Trophoblast cell (in vitro differentiated cells and primary cell): ENCODE results near the gene FGGY.

Source experiments
- DNase-seq, 2 donors: peaks; one replicate each; pipeline ENCODE4 v3.0.0-alpha.2; 2016
- H2AFZ ChIP-seq: 2 replicates; pipeline ENCODE4 v1.6.1; 2013; ENCODE audit warnings: low read length, moderate library complexity, mild to moderate bottlenecking; ENCODE audit not compliant: insufficient read depth, poor library complexity
- H2AK5ac ChIP-seq: 2 replicates; pipeline ENCODE4 v1.6.1; 2013; ENCODE audit warnings: mild to moderate bottlenecking, low read length
- H2BK120ac ChIP-seq: 2 replicates; pipeline ENCODE4 v1.6.1; 2013; ENCODE audit warnings: low read length, mild to moderate bottlenecking, moderate library complexity; ENCODE audit not compliant: insufficient read depth, poor library complexity
- H2BK12ac ChIP-seq: 2 replicates; pipeline ENCODE4 v1.6.1; 2013; ENCODE audit warnings: mild to moderate bottlenecking, low read length, moderate library complexity
- H2BK5ac ChIP-seq: 2 replicates; pipeline ENCODE4 v1.6.1; 2013; ENCODE audit warnings: low read length, low read depth, moderate library complexity, mild to moderate bottlenecking; ENCODE audit not compliant: poor library complexity
- H3K14ac ChIP-seq: 2 replicates; pipeline ENCODE4 v1.6.1; 2013; ENCODE audit warnings: mild to moderate bottlenecking, low read length
- H3K18ac ChIP-seq: 2 replicates; pipeline ENCODE4 v1.6.1; 2013; ENCODE audit warnings: mild to moderate bottlenecking, low read length
- H3K23ac ChIP-seq: 2 replicates; pipeline ENCODE4 v1.6.1; 2013; ENCODE audit warnings: low read length
- H3K27ac ChIP-seq: 2 replicates; pipeline ENCODE4 v1.5.1; 2013; ENCODE audit warnings: low read depth, mild to moderate bottlenecking, inconsistent platforms, low read length, moderate library complexity
- H3K27me3 ChIP-seq: 2 replicates; pipeline ENCODE4 v1.6.1; 2013; ENCODE audit warnings: inconsistent platforms, mild to moderate bottlenecking, low read length, moderate library complexity; ENCODE audit not compliant: insufficient read depth
- H3K36me3 ChIP-seq, 2 experiments: 1 replicate in 1 of 2; 2 replicates in 1 of 2; pipeline ENCODE4 v1.6.1; 2013; ENCODE audit warnings: low read length in 2 of 2, mild to moderate bottlenecking in 2 of 2, moderate library complexity in 1 of 2; ENCODE audit not compliant: insufficient read depth in 2 of 2, control insufficient read depth in 1 of 2
- H3K4ac ChIP-seq: 2 replicates; pipeline ENCODE4 v1.6.1; 2013; ENCODE audit warnings: low read depth, mild to moderate bottlenecking, low read length, moderate library complexity
- H3K4me1 ChIP-seq, 2 experiments: 1 replicate in 1 of 2; 2 replicates in 1 of 2; pipeline ENCODE4 v1.6.1; 2013; ENCODE audit warnings: low read length in 2 of 2, mild to moderate bottlenecking in 2 of 2, moderate library complexity in 1 of 2; ENCODE audit not compliant: insufficient read depth in 2 of 2, control insufficient read depth in 1 of 2
- H3K4me2 ChIP-seq: 2 replicates; pipeline ENCODE4 v1.6.1; 2013; ENCODE audit warnings: inconsistent platforms, mild to moderate bottlenecking, low read length, moderate library complexity
- H3K4me3 ChIP-seq: 2 replicates; pipeline ENCODE4 v1.5.1; 2013; ENCODE audit warnings: mild to moderate bottlenecking, low read depth, low read length, inconsistent platforms
- H3K79me1 ChIP-seq: one replicate; pipeline ENCODE4 v1.6.1; 2013; ENCODE audit warnings: low read length
- H3K79me2 ChIP-seq: 2 replicates; pipeline ENCODE4 v1.6.1; 2013; ENCODE audit warnings: low read length, mild to moderate bottlenecking; ENCODE audit not compliant: control insufficient read depth, insufficient read depth, poor library complexity
- H3K9ac ChIP-seq: 2 replicates; pipeline ENCODE4 v1.6.1; 2013; ENCODE audit warnings: mild to moderate bottlenecking, low read length
- H3K9me3 ChIP-seq: 2 replicates; pipeline ENCODE4 v1.6.1; 2013; ENCODE audit warnings: low read depth, mild to moderate bottlenecking, control low read depth, inconsistent platforms, low read length; ENCODE audit not compliant: insufficient read depth
- H4K12ac ChIP-seq: 2 replicates; pipeline ENCODE4 v1.6.1; 2013; ENCODE audit warnings: low read depth, mild to moderate bottlenecking, low read length, moderate library complexity
- H4K8ac ChIP-seq: 2 replicates; pipeline ENCODE4 v1.6.1; 2013; ENCODE audit warnings: low read depth, mild to moderate bottlenecking, low read length, moderate library complexity
- H4K91ac ChIP-seq: one replicate; pipeline ENCODE4 v1.6.1; 2013; ENCODE audit warnings: low read depth, mild to moderate bottlenecking, low read length, moderate library complexity
- WGBS: extraction: QIAGEN DNeasy Blood & Tissue Kit; methylation state at CpG from one replicate; pipeline ENCODE4 v1.1.7; 2013; ENCODE audit warnings: missing lambda C conversion rate; ENCODE audit not compliant: insufficient read length, insufficient coverage; ENCODE audit errors: extremely low coverage; 5-methylcytosine and 5-hydroxymethylcytosine counted together

Gene FGGY

GRCh38 chr1:59288046-59288445 is 8.8 kb upstream of the FGGY start:
- H3K9ac ChIP-seq: no peak overlapping the region
- no peak for DNase-seq
- H3K36me3 ChIP-seq: no peaks in the 10 kb centered on the region
- no peak overlapping the region for H2BK120ac ChIP-seq
- H3K4me3 ChIP-seq: no peak overlapping the region
- H3K4me2 ChIP-seq: no peak overlapping the region
- H4K91ac ChIP-seq: no peak overlapping the region
- no peaks in the 10 kb centered on the region for H3K9me3 ChIP-seq
- H3K79me1 ChIP-seq: no peaks in the 10 kb centered on the region
- no peak overlapping the region for H3K23ac ChIP-seq
- H3K4me1 ChIP-seq: peaks cover 3 to 6% of the 10 kb centered on the region in 2 experiments
- no peaks in the 10 kb centered on the region for H3K27me3 ChIP-seq
- no peak overlapping the region for H2AK5ac ChIP-seq
- no peak overlapping the region for H2BK5ac ChIP-seq
- H3K14ac ChIP-seq: no peak overlapping the region
- no peak overlapping the region for H3K27ac ChIP-seq
- H2BK12ac ChIP-seq: no peak overlapping the region
- no peak overlapping the region for H3K4ac ChIP-seq
- no peak overlapping the region for H4K8ac ChIP-seq
- no CpG with 5 or more reads among the region's 3 CpGs for WGBS
- no peaks in the 10 kb centered on the region for H3K79me2 ChIP-seq
- H2AFZ ChIP-seq: no peak overlapping the region
- no peak overlapping the region for H4K12ac ChIP-seq
- H3K18ac ChIP-seq: no peak overlapping the region

DNA sequence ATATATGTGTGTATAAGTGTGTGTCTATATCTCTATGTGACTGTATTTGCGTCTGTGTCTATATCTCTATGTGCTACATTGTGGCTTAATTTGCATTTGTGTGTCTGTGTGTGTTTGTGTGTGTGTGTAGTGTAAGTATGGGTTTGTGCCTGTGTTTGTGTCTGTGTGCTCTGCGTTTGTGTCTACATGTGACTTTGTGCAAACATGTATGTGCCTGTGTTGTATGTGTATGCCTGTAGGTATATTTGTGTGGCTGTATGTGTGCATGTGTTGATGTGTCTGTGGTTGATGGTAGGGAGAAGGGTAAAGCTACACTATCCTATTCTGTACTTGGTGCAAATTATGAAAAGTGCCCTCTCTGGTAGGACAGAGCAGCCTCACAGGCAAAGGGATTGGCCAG is 7.3 kb upstream of the FGGY start:
- Histone ChIP-seq H2BK12ac (peak overlapping the region; percentile 25), H2BK5ac (no peak overlapping the region), H4K8ac (no peak overlapping the region), H3K14ac (no peak overlapping the region), H3K79me2 (no peaks in the 10 kb centered on the region), H3K23ac (no peak overlapping the region), H2AFZ (no peak overlapping the region), H3K9me3 (no peaks in the 10 kb centered on the region), H3K27me3 (no peaks in the 10 kb centered on the region), H3K27ac (no peak overlapping the region), H2BK120ac (no peak overlapping the region), H3K4me1 (peaks cover 2 to 3% of the 10 kb centered on the region in 2 experiments), H4K91ac (no peak overlapping the region), H3K79me1 (peaks cover 3% of the 10 kb centered on the region), H3K36me3 (no peaks in the 10 kb centered on the region), H3K4me3 (no peak overlapping the region), H4K12ac (no peak overlapping the region), H3K18ac (no peak overlapping the region), H3K9ac (no peak overlapping the region), H2AK5ac (no peak overlapping the region), H3K4ac (no peak overlapping the region), H3K4me2 (no peak overlapping the region)
- no CpG with 5 or more reads among the region's 2 CpGs for WGBS
- no peak for DNase-seq

DNA sequence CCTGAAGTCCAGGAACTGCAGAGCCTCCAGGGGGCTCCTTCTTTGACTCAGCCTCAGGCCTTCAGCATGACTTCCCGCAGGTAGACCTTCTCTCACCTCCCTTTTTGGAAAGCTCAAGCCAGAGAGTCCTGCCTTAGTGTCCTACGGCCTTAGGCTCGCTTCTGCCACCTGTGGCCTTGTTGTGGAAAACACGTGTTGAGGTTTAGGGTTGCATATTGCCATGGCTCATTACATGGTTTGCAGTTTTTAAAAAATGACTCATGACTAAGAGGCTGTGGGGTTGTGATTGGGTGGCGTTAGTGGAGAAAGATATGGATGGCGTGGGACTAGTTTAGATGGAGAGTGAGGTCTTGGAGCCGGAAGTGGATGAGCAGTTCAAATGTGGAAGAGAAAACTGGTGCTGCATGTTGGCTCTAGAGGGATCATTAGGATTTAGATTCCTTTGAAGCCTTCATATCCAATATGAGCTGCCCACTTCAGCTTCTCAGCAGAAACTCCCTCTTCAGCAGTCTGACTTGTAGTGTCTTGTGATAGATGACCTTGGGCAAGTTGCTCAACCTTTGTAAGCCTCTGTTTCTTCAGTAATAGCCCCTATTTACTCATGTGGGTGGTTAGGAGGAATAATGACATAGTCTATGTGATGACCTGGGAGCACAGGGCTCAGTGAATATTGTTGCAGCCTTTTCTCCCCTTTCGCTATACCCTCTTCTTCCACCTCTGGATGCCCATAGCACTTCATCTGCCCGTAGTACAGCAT is 6.5 kb upstream of the FGGY start:
- peak overlapping the region; percentile 26 for H2BK120ac ChIP-seq
- H3K4me2 ChIP-seq: no peak overlapping the region
- H2BK12ac ChIP-seq: peak overlapping the region; percentile 87
- peak overlapping the region; percentile 39 for H4K91ac ChIP-seq
- H3K14ac ChIP-seq: no peak overlapping the region
- 100% methylated on average over 2 of the region's 9 CpGs for WGBS
- DNase-seq: peak; percentile 74 to 80
- no peaks in the 10 kb centered on the region for H3K27me3 ChIP-seq
- H4K12ac ChIP-seq: no peak overlapping the region
- H2AFZ ChIP-seq: no peak overlapping the region
- no peak overlapping the region for H2BK5ac ChIP-seq
- H4K8ac ChIP-seq: no peak overlapping the region
- H3K23ac ChIP-seq: no peak overlapping the region
- no peak overlapping the region for H3K9ac ChIP-seq
- H3K4ac ChIP-seq: no peak overlapping the region
- no peaks in the 10 kb centered on the region for H3K79me2 ChIP-seq
- peaks cover 2 to 3% of the 10 kb centered on the region in 2 experiments for H3K4me1 ChIP-seq
- no peaks in the 10 kb centered on the region for H3K9me3 ChIP-seq
- no peak overlapping the region for H3K4me3 ChIP-seq
- no peak overlapping the region for H3K18ac ChIP-seq
- H3K79me1 ChIP-seq: peaks cover 3% of the 10 kb centered on the region
- H3K36me3 ChIP-seq: no peaks in the 10 kb centered on the region
- no peak overlapping the region for H3K27ac ChIP-seq
- no peak overlapping the region for H2AK5ac ChIP-seq

DNA sequence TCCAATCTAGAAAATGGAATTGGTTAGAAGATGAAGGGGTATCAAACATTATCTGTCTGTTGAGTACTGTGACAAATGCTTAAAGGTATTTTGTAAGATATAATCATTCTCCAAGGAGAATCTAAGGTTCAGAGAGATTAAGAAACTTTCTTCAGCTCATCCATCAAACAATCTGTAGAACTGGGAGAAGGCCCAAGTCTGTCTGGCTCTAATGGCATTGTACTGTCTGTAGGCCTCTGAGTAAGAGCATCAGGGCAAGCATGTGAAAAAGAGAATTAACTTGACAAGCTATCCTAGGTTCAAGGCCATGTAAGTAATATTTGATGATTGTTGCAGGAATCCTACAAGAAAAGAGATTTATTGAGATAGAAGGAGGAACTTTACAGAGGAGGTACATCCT is 5.3 kb upstream of the FGGY start:
- no peak overlapping the region for H2BK120ac ChIP-seq
- H2AFZ ChIP-seq: no peak overlapping the region
- no peak overlapping the region for H2BK12ac ChIP-seq
- no peak for DNase-seq
- H3K79me2 ChIP-seq: no peaks in the 10 kb centered on the region
- peaks cover 6% of the 10 kb centered on the region for H3K79me1 ChIP-seq
- no peak overlapping the region for H3K23ac ChIP-seq
- no peaks in the 10 kb centered on the region for H3K9me3 ChIP-seq
- H4K91ac ChIP-seq: no peak overlapping the region
- no peak overlapping the region for H3K27ac ChIP-seq
- H3K27me3 ChIP-seq: no peaks in the 10 kb centered on the region
- H2AK5ac ChIP-seq: no peak overlapping the region
- H3K36me3 ChIP-seq: no peaks in the 10 kb centered on the region
- H2BK5ac ChIP-seq: no peak overlapping the region
- H3K4me1 ChIP-seq: peaks cover 0 to 3% of the 10 kb centered on the region in 2 experiments
- H3K9ac ChIP-seq: no peak overlapping the region
- no peak overlapping the region for H3K14ac ChIP-seq
- H3K4ac ChIP-seq: no peak overlapping the region
- no peak overlapping the region for H3K4me3 ChIP-seq
- no peak overlapping the region for H3K18ac ChIP-seq
- no peak overlapping the region for H4K12ac ChIP-seq
- no peak overlapping the region for H3K4me2 ChIP-seq
- H4K8ac ChIP-seq: no peak overlapping the region
